NCI-H1694 (cell line): ENCODE data around the gene PIK3CA.

ENCODE experiments used
- DNase-seq: peaks from one replicate; lab custom pipeline; 2025; lab: John Stamatoyannopoulos, UW

PIK3CA gene

DNA sequence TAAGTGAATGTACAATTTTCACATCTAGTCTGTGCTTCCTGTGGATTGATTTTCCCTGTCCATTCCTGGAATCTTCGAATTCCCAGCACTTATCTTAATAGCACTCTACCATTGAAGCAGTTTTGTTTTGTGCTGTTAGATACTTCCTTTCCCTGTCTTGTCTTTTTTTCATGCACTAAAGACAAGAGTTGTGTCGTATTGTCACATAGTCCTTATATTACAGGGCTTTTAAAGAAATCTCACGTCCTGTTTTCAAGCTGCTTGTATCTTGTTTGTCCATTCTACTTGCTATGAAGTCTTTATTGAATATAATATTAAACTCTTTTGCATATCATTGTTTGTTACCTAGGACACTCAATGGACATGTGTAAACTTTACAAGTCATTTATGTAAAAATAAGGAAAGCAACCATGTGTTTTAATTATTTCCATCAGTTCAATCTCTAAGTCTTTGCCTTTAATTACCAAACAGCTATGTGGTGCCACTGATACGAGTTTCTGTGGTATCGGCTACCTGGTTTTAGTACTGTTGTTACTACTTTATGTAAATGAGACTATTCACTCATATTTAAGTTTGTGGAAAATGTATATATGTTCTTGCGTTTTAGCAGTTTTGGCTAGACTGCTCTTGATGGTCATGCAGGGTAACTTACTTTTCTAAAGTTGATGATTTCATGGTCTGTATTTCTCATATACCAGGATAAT is 10.3 kb downstream of the PIK3CA start:
- no peak for DNase-seq

DNA sequence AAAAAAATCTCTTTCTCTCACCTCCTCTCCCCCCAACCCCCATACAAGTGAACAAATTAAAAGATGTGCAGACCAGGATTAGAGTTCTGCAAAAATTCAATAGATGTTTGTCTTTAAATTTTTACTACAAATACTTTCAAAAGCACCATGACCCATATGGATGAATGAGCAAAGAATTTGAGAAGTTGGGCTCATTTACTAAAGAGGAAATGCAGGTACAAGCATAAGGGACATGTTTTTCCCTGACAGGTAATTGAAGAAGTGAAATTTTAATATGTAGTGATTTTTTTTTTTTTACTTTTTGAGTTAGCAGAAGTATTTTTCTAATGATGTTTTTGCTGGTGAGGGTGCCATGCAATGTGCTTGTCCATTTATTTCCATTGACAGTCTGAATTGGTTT is 15.3 kb downstream of the PIK3CA start:
- DNase-seq = no peak

DNA sequence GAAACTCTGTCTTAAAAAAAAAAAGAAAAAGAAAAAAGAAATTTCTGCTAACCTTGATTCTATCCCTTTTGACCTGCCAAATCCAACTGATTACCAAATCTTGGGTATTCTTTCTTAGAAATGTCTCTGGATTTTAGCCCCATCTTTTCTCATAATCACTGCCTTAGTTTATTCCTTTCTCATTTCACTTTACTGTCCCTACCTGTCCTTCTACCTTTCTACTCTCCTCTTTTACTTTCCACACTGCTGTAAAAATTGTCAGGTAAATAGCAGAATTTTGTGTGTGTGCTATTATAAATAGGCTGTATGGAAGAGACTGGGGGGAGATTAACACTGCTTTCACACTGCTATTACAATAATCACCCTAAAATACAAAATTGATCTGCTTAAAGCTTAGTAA is 16.7 kb downstream of the PIK3CA start:
- DNase-seq = no peak

DNA sequence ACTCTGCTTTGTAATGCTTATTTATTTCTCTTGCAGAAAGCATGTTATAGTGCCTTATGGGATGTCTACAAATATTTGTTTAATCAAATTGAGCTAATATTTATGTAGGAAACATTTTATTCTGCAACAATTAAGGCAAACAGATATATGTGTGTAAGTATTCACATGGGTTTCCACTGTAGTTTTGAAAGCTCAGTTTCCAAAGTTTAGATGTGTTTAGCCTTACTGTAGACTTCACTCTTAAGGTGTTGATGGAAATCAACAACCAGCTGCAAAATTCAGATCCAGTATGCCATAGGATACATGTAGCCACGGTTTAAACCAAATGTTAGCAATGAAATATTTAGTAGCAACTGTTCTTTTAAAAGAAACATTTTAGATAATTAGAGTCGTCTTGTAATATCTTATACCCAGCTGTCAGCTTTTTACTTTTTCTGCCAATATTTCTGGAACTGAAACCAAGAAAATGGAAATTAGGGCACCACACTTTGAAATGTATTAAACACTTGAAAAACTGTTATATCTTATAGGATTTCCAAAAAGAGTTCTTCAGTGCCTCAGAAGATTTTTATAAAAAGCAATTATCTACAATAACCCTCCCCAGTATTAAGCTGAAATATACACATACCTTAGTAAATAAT is 18.5 kb downstream of the PIK3CA start:
- DNase-seq = no peak

DNA sequence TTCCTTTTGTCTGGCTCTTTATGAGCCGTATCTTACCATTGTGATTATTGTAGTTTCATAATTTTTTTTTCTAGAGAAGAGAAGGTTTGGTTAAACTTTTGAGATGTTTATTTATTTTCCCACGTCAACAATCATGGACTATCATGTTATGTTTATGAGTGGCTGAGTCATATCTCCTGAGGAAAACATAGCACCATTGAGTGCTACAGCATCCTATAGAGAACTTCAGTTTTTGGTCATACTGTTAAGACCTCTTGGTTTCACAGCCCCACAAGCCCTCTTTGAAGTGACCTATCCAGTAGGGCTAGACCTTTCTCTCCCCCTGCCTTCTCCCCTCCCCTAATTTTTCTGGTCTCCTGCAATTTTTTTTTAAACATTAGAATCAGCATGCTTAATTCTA is 20.8 kb downstream of the PIK3CA start:
- DNase-seq = no peak

DNA sequence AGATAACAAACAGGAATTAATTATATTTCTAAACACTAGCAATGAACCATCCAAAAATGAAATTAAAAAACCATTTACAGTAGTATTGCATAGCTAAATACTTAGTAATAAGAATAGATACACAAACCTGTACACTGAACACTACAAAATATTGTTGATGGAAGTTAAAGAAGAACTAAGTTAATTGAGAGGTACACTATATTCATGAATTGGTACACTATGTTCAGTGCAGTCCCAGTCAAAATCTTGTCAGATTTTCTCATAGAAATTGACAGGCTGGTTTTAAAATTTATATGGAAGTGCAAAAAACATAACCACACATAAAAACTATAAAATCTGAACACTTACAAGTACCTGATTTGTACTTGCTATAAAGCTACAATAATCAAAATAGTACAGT is 24.4 kb downstream of the PIK3CA start:
- no peak for DNase-seq

DNA sequence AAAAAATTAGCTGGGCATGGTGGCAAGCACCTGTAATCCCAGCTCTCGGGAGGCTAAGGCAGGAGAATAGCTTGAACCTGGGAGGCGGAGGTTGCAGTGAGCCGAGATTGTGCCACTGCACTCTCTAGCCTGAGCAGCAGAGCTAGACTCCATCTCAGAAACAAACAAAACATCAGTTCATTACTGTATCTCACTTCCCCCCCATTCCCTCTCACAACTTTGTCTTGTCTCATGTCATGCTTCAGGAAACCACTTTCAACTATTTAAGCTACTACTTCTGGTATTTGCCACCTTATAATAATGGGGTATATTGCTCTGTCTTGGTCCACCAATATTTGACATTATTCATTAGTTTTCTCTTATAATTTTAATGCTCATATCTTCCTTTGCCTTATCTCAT is 26.2 kb downstream of the PIK3CA start:
- DNase-seq = no peak

DNA sequence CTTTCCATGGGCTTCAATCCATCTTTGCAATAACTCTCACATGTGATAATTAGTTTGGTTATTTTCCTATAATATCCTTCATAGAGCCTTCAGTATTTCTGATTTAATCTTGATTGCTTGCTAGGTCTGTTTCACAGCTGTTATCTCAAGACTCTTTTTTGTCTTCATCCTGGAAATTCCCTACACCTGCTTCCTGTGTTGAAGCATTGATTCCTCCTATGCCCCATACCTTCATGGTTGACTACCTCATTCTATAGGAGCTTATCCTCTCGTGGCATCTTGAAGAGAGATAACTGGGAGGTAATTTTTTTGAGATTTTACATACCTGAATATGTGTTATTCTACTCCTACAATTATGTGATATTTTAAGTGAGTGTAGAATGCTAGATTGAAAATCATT is 26.7 kb downstream of the PIK3CA start:
- no peak for DNase-seq

DNA sequence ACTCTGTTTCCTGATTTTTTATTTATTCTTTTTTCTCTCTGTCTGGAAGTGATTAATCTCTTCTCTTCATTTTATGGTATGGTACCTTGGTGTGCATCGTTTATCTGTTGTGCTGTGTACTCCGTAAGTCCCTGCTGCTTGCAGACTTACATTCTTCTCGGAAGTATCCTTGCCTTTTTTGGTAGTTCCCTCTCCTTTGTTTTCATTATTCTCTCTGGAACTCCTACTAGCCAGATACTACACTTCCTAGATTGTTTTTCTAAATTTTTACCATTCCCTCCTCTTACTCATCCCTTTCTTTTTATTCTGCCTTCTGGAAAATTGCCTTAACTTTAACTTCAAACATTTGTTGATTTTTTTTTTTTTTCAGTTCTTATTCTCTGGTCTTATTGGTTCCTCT is 27.2 kb downstream of the PIK3CA start:
- DNase-seq = no peak

DNA sequence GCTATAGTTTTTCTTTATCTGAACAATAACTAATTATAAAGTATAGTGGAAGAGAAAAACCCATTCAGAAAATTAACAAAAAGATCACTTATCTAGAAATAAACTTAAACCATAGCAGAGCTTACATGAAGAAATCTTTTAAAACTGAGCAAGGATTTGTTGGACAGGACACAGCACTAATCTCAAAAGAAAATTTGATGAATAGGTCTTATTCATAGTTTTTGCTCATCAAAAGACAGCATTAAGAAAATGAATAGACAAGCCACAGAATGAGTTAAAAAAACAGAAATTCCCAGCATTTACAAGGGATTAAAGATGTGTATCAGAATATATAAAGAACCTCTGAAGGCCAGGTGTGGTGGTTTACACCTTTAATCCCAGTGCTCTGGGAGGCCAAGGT is 29.5 kb downstream of the PIK3CA start:
- no peak for DNase-seq

DNA sequence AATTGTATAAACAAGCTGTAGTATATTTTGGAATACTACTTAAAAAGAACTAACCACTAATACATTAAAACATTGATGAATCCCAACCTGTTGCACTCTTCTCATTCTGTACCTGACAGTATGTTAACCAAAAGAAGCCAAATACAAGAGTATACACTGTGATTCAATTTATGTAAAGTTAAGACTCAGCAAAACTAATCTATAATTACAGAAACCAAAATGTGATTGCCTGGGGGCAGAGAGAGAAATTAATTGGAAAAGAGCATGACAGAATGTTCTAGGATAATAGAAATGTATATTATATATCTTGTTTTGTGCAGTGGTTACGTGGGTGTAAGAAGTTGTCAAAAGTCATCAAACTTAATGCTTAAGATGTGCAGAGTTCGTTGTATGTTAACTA is 31.1 kb downstream of the PIK3CA start:
- DNase-seq = no peak

DNA sequence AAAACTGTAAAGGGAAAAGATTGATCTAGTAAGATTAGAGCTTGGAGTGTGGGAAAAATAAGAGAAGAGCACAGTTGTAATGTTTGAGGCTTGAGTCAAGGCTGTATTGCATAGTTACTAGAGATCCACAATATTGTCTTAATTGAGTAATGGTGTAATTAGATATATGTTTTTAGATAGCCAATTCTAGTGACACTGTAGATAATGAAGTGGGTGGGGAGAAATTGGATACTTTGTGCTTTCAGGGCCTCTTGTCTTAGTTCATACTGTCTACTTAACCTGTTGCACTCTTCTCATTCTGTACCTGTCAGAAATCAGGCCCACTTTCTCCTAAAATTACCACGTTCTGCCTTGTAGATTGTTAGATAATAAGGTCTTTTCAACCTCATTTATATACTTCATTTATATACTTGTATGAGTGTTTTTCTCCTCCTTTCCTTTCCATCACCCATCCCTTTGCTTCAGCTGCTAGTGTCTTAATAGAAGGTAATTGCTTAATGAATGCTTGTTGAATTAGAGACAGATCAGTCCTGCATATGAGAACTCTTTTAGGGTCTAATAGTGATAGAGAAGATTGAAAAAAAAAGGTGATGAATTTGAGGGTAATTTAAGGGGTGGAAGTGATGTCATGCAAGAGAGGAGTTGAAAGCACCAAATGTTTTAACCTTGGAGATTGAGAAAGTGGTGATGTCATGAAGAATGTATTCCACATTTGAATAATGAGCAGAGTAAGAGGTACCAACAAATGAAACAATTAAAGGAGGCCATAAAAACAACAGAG is 32.0 kb downstream of the PIK3CA start:
- no peak for DNase-seq

DNA sequence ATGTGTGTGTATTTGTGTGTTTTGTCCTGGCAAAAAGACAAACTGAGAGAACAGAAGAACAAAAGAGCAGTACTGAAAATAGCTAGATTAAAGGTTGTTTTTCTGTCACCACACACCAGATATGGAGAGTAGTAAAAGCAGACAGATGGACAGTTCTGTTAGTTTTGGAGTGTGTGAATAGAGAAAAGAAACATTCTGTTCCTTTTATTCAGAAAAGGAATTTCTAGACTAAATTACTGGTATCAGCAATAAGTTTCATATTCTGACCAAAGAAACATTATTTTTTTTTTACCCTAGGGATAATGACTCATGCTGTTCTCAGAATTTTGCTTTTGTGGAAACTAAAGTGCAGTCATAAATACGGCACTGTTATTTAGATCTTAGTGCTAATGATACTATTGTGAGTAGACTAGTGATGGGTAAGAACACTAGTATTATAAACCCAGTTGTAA is 32.9 kb downstream of the PIK3CA start:
- no peak for DNase-seq

DNA sequence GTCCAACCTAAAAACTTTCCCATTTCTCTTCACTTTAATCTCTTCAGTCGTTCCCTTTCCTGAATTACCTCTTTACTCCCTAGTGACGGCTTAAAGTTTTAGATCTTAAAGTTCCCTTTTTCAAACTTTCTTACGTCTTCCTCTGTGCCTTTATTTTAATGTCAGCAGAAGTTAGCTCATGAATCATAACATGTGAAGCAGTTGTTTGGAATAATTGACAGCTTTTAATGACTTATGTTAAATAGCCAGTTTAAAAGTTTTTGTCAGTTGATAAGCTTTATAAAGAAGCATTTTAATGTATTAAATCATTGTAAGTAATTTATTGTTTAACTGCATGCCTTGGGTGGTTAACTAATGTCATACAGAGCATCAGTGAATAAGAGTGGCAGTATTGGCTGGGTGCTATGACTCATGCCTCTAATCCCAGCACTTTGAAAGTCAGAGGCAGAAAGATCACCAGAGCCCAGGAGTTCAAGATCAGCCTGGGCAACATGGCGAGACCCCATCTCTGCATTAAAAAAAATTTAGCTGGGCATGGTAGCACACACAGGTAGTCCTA is 33.9 kb downstream of the PIK3CA start:
- no peak for DNase-seq

DNA sequence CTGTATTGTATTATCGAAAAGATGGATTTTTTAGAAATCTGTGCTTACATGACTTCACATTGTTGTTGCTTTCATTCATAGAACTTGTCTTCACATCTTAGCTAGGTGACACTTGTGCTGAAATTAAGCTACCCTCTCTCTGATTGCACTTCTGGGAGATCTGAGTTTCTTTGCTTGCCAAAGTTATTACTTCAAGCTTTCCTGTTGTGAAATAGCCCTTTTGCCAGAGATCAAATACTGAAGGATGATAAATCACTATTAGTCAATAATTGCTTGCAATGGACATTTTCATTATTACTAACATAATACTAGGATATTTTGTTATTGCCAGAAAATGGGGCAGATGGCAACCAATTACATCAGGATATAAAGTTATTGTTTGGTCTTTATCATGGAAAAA is 34.7 kb downstream of the PIK3CA start:
- no peak for DNase-seq

DNA sequence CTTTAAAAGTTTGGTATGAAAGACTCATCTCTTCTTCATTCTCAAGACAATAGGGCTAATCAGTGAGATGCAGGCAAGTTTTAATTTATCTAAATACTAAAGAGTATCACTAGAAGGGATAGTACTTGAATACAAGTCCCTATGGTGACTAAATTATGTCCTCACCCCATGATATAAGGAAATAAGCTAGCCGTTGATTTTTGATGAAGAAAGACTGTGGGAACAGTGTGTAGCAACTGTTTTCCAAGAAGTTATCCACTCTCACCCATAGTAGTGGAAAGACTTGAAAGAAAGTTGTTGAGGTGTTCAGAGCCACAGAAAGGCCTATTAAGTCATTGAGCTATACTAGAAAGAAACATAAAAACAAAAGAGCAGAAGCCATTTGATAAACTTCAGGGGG is 36.7 kb downstream of the PIK3CA start:
- DNase-seq = no peak

DNA sequence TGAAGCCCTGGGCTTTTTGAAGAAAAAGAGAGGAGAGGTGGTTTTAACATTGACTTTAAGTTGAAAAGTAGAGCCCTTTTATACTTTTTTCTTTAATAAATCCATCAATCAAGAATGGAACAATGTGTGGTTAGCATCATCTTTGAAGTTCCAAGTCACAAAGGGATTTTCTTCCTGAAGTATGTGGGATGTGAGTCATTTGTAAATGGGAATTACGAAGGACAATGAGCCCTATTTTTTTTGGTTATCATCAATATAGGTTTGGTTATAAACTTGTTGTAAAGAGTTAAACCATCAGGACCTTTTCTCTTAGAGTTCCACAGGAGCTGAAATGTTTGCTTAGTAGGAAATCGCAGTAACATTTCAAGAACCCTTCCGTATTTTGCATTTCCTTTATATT is 38.3 kb downstream of the PIK3CA start:
- DNase-seq = no peak

DNA sequence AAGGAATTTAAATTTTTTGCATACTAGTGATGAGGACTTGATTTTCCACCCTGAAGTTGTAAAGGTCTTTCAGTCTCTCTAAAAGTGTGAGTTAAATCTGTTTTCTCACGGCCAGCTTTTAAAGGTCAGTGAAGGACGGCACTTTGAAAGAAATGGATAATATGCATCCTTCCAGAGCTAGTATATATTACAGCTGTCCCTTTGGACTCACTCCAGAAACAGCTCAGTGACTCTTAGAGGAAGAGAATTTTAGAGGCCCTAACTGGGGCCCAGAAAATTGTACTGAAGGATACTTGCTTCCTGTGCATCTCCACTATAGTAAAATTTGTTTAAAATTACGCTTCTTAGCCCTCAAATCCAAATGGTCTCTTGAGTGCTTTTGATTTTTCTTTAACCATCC is 41.6 kb downstream of the PIK3CA start:
- DNase-seq = no peak

DNA sequence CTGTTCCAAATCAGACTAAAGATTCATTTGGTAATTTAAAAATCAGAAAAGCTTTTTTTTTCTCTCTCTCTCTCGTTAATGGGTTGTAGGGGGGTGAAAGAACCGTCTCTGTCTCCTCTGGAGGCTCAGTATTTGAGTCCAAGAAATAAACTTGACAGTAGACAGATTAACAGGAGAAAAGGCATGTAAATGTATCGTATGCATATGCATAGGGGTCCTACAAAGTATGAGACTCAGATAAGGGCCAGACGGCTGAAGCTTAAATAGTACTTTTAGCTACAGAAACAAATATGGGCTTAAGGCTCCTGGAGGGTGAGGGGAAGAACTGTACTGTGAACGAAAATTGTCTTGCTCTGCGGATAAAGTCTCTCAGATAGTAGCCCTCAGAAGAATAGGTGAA is 42.4 kb downstream of the PIK3CA start:
- DNase-seq = no peak

DNA sequence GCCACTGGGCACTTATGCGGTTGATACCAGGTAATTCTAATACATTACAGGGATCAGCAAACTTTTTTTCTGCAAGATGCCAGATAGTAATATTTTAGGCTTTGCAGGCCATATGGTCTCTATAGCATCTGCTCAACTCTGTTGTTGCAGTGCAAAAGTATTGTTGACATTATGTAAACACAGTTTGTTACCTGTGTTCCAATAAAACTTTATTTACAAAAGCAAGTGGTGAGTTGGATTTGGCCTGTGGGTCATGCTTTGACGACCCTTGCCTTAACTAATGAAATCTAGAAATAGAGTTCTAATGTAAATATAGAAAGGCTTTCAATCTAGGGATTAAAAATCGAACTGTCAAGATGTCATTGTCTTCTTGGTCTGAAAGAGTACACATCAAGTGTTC is 44.4 kb downstream of the PIK3CA start:
- no peak for DNase-seq

DNA sequence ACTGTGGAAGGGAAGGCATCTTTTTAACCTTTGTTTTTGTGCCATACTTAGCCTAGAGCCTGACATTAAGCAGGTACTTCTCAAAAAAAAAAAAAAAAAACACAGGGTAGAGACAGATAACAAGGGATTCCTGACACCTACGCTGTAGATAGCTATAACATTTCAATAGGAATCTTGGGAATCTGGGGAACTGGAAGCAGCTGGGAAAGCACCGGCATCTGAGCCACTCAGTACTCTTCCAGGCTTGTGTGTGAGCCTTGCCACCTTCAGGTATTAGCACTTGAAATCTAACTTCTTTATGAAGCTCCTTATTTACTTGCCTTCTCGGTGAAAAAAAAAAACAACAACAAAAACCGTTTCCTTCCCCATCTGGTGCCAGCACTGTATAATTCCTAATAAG is 46.8 kb downstream of the PIK3CA start:
- no peak for DNase-seq

DNA sequence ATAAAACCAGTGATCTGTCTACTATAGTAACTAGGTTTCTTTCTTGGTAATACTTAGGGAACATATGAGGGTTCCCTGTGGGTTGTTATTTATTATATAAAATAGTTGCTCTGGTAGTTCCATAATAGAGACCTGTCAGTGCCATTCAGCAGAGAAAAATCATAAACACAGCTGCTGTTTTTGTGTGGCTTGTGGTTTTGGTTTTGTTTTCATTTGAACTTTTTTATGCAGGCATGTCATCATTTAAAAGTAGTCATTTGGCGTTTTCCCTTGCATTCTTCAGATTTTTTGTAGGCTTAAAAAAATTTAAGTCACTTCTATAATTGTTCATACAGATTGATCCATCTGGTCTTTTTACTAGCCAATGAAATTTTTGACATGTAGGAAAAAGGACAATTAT is 47.9 kb downstream of the PIK3CA start:
- peak; percentile 3 for DNase-seq

DNA sequence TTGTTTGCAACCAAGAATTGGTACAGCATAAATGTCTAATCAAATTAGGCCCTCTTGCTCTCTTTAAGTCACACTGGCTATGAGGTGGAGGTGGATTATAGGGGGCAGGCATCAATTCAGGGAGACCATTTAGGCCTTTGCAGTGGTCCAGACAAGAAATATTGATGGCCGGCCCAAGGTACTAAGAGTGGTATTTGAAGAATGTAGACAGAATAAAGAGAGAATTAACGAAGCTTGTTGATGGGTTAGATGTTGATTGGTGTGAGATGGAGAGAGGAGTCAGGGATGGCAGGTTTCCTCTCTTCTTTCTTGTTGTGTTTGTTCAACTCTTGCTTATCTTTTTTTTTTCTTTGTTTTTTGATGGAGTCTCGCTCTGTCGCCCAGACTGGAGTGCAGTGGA is 48.5 kb downstream of the PIK3CA start:
- DNase-seq = no peak
